Esophagus muscularis mucosa (tissue), 4 donors: Measurements from ENCODE around the gene CMTM5.

Experiments used
- EP300 ChIP-seq: sonication (generic); formaldehyde crosslinking; IDR thresholded peaks from one replicate; pipeline ENCODE4 v1.6.1; 2017; ENCODE audit warnings: antibody characterized with exemption
- POLR2A ChIP-seq: fragments of 450-650 bp; IDR thresholded peaks from one replicate; pipeline ENCODE4 v1.6.1; 2017; ENCODE audit warnings: antibody characterized with exemption, moderate library complexity, mild to moderate bottlenecking, low read depth
- POLR2AphosphoS5 ChIP-seq, 2 donors: sonication (generic); formaldehyde crosslinking; IDR thresholded peaks; one replicate each; pipeline ENCODE4 v1.6.1; 2017; ENCODE audit warnings: antibody characterized with exemption in 2 of 2
- TF ChIP-seq, protein P1 (sequence below), 3 experiments: fragments of 200-600 bp in 2 of 3; fragments of 450-650 bp in 1 of 3; sonication (generic) in 2 of 3; IDR thresholded peaks; one replicate each; pipeline ENCODE4 v1.5.1; 2017 to 2019; ENCODE audit warnings: antibody characterized with exemption in 3 of 3, mild to moderate bottlenecking in 2 of 3, moderate library complexity in 1 of 3

GRCh38 chr14:23375527-23376251, 1.2 kb upstream of the CMTM5 start:
- TF ChIP-seq, protein P1, sequence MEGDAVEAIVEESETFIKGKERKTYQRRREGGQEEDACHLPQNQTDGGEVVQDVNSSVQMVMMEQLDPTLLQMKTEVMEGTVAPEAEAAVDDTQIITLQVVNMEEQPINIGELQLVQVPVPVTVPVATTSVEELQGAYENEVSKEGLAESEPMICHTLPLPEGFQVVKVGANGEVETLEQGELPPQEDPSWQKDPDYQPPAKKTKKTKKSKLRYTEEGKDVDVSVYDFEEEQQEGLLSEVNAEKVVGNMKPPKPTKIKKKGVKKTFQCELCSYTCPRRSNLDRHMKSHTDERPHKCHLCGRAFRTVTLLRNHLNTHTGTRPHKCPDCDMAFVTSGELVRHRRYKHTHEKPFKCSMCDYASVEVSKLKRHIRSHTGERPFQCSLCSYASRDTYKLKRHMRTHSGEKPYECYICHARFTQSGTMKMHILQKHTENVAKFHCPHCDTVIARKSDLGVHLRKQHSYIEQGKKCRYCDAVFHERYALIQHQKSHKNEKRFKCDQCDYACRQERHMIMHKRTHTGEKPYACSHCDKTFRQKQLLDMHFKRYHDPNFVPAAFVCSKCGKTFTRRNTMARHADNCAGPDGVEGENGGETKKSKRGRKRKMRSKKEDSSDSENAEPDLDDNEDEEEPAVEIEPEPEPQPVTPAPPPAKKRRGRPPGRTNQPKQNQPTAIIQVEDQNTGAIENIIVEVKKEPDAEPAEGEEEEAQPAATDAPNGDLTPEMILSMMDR (IDR thresholded peaks at IDR 0.05), result no peak
- TF ChIP-seq POLR2AphosphoS5 (IDR thresholded peaks at IDR 0.05) (no peak), EP300 (no peak), POLR2A (no peak)
